Lower lobe of right lung (tissue), 2 donors: Measurements from ENCODE around the gene CLUH. TPM values are rescaled to one million over a fixed set of nuclear protein-coding genes. Genes with fewer than 3 reads are reported as not detected.
A peak's percentile ranks its signal among the peaks of the same experiment; 100 is the strongest.
"Not testable (repeated sequence)": the region's sequence is repeated elsewhere in the genome, so short reads cannot be mapped to it uniquely, and the experiment has no call there.

Experiments used
- ATAC-seq, 2 donors: fragments of 200-7000 bp; cut with Tn5 transposase; one replicate each; pipeline ENCODE4 v1.9.1; 2020 to 2022; ENCODE audit warnings: mild to moderate bottlenecking in 2 of 2, moderate library complexity in 2 of 2
- DNase-seq: peaks from one replicate; pipeline ENCODE4 v3.0.0-alpha.2; 2020
- H3K27ac ChIP-seq: fragments of 200-600 bp; one replicate; pipeline ENCODE4 v1.8.0; 2022
- H3K27me3 ChIP-seq: fragments of 200-600 bp; one replicate; pipeline ENCODE4 v1.8.0; 2022; ENCODE audit warnings: low read depth
- H3K36me3 ChIP-seq: fragments of 200-600 bp; one replicate; pipeline ENCODE4 v1.8.0; 2022; ENCODE audit warnings: mild to moderate bottlenecking
- H3K4me1 ChIP-seq: fragments of 200-600 bp; one replicate; pipeline ENCODE4 v1.8.0; 2022
- H3K4me3 ChIP-seq: fragments of 200-600 bp; one replicate; pipeline ENCODE4 v1.8.0; 2022; ENCODE audit warnings: mild to moderate bottlenecking
- H3K9me3 ChIP-seq: fragments of 200-600 bp; one replicate; pipeline ENCODE4 v1.8.0; 2022
- CTCF ChIP-seq: fragments of 200-600 bp; IDR thresholded peaks from one replicate; pipeline ENCODE4 v1.8.0; 2022; ENCODE audit warnings: antibody characterized with exemption, mild to moderate bottlenecking
- intact Hi-C: fragments of 100-400 bp; cut with DNase I; formaldehyde crosslinking; loops from one replicate; pipeline ENCODE4 v1.11.0; 2022
- total RNA-seq: library from RNA; stranded (reverse); fragmentation: NEBNext Ultra II Directional; extraction: Animal tissue kit (Norgen Biotek cat#: 25700); gene quantifications from one replicate; pipeline ENCODE4 v1.2.1, GENCODE V29; 2021
- donor health status: DM: no; HTN: yes; CAD: no; lungs with severe emphysema.

CLUH gene
- total RNA-seq, 1 donor from 2014 or later: 48.8 TPM

DNA sequence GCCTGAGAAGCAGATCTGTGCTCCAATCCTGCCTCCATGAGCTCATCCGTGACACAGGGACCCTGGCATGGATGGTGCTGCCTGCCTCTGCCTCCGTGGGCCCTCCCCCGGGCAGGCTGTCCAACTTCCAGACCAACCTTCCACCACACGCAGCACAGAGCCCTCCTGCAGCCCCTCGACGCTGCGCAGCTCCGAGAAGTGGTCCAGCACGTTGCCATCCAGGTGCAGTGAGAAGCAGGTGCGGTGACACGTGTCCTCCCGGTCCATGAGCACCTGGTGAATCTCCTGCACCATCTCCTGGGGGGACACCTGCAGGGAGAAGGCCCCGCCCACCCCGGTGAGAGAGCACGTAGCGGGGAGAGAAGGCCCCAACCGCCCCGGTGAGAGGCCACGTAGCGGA lies 8.4 kb downstream of the CLUH start:
- Histone ChIP-seq H3K27me3 (no peaks in the 10 kb centered on the region), H3K9me3 (no peaks in the 10 kb centered on the region), H3K36me3 (peaks cover 63% of the 10 kb centered on the region), H3K4me1 (peaks cover 12% of the 10 kb centered on the region), H3K4me3 (no peak overlapping the region), H3K27ac (no peak overlapping the region)
- ATAC-seq (no peak), DNase-seq (peak; percentile 45)
- TF ChIP-seq CTCF: no peak
- intact Hi-C loops: no loop called here

DNA sequence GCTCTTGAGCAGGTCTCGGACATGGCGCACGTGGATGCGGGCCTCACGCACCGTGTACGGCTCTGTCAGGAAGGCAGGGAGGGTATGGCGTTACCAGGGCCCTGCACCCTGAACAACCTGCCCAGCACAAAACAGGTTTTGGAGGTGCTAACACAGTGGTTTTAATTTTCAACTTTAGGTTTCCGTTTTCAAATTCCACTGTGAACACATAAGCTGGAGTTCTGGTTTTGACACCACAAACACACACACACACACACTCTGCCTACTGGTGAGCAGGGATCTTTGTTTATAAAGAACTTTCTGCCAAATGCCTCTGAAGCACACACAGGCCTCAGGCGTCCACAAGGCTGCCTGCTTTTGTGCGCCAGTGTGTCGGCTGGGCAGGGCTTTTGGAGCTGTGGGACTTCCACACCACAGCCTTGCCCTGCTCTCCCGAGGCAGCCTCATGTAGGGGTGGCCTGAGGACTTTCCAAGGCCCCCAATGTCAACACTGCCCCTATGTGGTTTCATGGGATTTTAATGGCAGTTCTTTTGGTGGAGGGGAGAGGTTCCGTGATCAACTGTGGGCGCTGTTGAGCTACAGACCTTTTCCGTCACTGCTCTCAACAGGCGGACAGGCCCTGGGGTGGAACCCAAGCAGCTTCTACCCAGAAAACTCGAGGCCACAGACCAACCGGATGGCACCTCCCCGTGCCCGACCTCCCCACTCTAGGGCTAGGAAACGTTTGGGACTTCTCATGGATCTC lies 9.4 kb downstream of the CLUH start:
- Histone ChIP-seq H3K4me3 (no peak overlapping the region), H3K4me1 (peaks cover 2% of the 10 kb centered on the region), H3K27ac (no peak overlapping the region), H3K36me3 (peaks cover 73% of the 10 kb centered on the region), H3K27me3 (no peaks in the 10 kb centered on the region), H3K9me3 (no peaks in the 10 kb centered on the region)
- ATAC-seq (no peak), DNase-seq (peak; percentile 43)
- no peak for TF ChIP-seq CTCF
- intact Hi-C loops: no loop called here

GRCh38 chr17:2701161-2701995 lies 10.2 kb downstream of the CLUH start:
- no peaks in the 10 kb centered on the region for H3K27me3 ChIP-seq
- H3K27ac ChIP-seq: no peak overlapping the region
- H3K36me3 ChIP-seq: peaks cover 81% of the 10 kb centered on the region
- no peak for TF ChIP-seq CTCF
- no peaks in the 10 kb centered on the region for H3K4me1 ChIP-seq
- H3K9me3 ChIP-seq: no peaks in the 10 kb centered on the region
- DNase-seq (peak; percentile 49), ATAC-seq (no peak)
- no peak overlapping the region for H3K4me3 ChIP-seq
- intact Hi-C loops: no loop called here

DNA sequence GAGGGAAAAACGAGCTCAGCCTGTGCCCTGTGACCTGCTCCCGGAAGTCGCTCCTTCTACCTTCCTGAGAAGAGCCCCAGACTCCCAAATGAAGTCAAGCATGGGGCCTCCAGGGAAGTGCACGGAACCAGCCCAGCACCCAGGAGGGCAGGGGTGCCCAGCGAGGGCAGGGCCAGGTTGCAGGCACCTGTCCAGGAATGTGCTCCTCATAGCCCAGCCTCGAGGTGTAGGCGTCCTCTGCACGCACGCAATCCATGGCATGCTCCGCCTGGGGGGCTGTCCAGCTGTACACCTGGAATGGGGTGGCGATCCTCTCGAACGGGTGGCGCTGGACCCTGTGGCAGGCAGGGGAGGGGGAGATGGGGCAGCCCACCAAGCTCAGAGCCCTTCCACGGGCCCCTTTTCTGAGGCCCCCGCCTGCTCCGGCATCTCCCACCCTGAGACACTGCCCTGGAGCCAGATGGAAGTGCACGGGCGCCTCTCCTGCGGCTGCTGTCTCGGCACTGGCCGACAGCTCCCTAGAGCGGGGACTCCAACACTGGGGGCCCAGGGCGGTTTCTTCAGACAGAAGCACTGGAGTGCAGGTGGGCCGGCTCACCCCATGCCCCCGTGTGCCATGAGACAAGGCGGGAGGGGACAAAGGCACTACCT lies 10.9 kb downstream of the CLUH start:
- no peak overlapping the region for H3K4me3 ChIP-seq
- H3K4me1 ChIP-seq: no peaks in the 10 kb centered on the region
- H3K36me3 ChIP-seq: peaks cover 89% of the 10 kb centered on the region
- H3K27me3 ChIP-seq: no peaks in the 10 kb centered on the region
- intact Hi-C loops: no loop called here
- H3K27ac ChIP-seq: no peak overlapping the region
- ATAC-seq: no peak
- DNase-seq: peak; percentile 31
- TF ChIP-seq CTCF: no peak
- no peaks in the 10 kb centered on the region for H3K9me3 ChIP-seq

DNA sequence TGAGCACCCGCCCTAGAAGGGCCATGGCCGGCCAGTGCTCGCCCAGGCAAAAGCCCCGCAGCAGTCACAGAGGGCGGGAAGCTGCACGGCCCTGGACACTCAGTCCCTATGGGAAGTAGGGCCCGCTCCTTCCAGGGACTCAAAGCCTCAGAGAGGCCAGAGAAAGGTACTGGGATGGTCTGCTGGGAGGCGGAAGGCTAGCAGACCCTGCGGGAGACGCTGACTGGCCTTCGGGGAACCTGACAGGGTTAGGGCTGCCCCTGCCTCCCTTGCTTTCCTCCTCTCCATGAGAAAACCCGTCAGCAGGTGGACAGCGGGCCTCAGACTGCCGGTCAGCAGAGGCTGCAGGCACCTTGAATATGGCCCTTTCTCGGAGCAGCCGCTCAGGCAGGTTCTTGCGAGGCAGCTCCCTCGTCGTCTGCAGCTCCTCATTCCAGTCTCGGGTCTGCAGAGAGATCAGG lies 11.5 kb downstream of the CLUH start:
- Histone ChIP-seq H3K9me3 (no peaks in the 10 kb centered on the region), H3K4me3 (no peak overlapping the region), H3K27me3 (no peaks in the 10 kb centered on the region), H3K4me1 (no peaks in the 10 kb centered on the region), H3K27ac (no peak overlapping the region), H3K36me3 (peaks cover 94% of the 10 kb centered on the region)
- no peak for TF ChIP-seq CTCF
- DNase-seq (peak; percentile 38), ATAC-seq (no peak)
- intact Hi-C loops: no loop called here

DNA sequence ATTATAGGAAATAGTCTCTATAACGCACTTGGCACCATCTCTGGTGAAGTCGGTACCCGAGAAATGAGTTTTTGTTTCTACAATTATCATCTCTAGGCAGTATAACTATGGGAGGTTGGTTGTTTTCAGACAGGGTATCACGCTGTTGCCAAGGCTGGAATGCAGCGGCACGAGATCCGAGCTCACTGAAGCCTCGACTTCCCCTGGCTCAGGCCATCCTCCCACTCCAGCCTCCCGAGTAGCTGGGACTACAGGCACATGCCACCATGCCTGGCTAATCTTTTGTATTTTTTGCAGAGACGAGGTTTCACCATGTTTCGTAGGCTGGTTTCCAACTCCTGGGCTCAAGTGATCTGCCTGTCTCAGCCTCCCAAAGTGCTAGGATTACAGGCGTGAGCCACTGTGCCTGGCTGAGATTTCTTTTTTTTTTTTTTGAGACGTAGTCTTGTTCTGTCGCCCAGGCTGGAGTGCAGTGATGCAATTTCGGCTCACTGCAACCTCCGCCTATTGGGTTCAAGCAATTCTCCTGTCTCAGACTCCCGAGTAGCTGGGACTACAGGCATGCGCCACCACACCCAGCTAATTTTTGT lies 12.3 kb downstream of the CLUH start:
- ATAC-seq, H3K4me3 ChIP-seq, H3K9me3 ChIP-seq, H3K4me1 ChIP-seq, intact Hi-C loops, H3K27me3 ChIP-seq, H3K27ac ChIP-seq: not testable (repeated sequence)
- DNase-seq: peak; percentile 20
- peaks cover 100% of the 10 kb centered on the region for H3K36me3 ChIP-seq
